Measurements from ENCODE around the gene MYL4. TPM values are rescaled to one million over a fixed set of nuclear protein-coding genes. Genes with fewer than 3 reads are reported as not detected.

MYL4 gene
- total RNA-seq, 1 donor from 2014 or later = 7.6 TPM

- peaks cover 4% of the 10 kb centered on the region for H3K27me3 Mint-ChIP-seq (ENCODE audit: unreplicated experiment)
- H3K4me3 Mint-ChIP-seq (ENCODE audit: unreplicated experiment) = no peak overlapping the region
- H3K27ac Mint-ChIP-seq (ENCODE audit: unreplicated experiment) = no peak overlapping the region
- peaks cover 2% of the 10 kb centered on the region for H3K4me1 Mint-ChIP-seq (ENCODE audit: low read depth, unreplicated experiment)
- peaks cover 27% of the 10 kb centered on the region for H3K36me3 Mint-ChIP-seq (ENCODE audit: unreplicated experiment)
- TF ChIP-seq CTCF (IDR thresholded peaks at IDR 0.05; ENCODE audit: partially characterized antibody, unreplicated experiment) = no peak
- DNase-seq = no peak
- H3K9me3 Mint-ChIP-seq (ENCODE audit: unreplicated experiment) = peaks cover 2% of the 10 kb centered on the region
These were observed 16.3 kb downstream of the MYL4 start for GRCh38 chr17:47225436-47225858.

GRCh38 chr17:47225911-47226688 is 17.0 kb downstream of the MYL4 start:
- peaks cover 3% of the 10 kb centered on the region for H3K27me3 Mint-ChIP-seq (ENCODE audit: unreplicated experiment)
- peaks cover 2% of the 10 kb centered on the region for H3K9me3 Mint-ChIP-seq (ENCODE audit: unreplicated experiment)
- H3K27ac Mint-ChIP-seq (ENCODE audit: unreplicated experiment) = no peak overlapping the region
- no peak for TF ChIP-seq CTCF (IDR thresholded peaks at IDR 0.05; ENCODE audit: partially characterized antibody, unreplicated experiment)
- peaks cover 27% of the 10 kb centered on the region for H3K36me3 Mint-ChIP-seq (ENCODE audit: unreplicated experiment)
- no peak for DNase-seq
- no peaks in the 10 kb centered on the region for H3K4me1 Mint-ChIP-seq (ENCODE audit: low read depth, unreplicated experiment)
- H3K4me3 Mint-ChIP-seq (ENCODE audit: unreplicated experiment) = no peak overlapping the region

GRCh38 chr17:47227862-47228261 is 18.7 kb downstream of the MYL4 start:
- H3K9me3 Mint-ChIP-seq (ENCODE audit: unreplicated experiment) = peaks cover 2% of the 10 kb centered on the region
- no peak overlapping the region for H3K4me3 Mint-ChIP-seq (ENCODE audit: unreplicated experiment)
- H3K36me3 Mint-ChIP-seq (ENCODE audit: unreplicated experiment) = peaks cover 25% of the 10 kb centered on the region
- H3K4me1 Mint-ChIP-seq (ENCODE audit: low read depth, unreplicated experiment) = no peaks in the 10 kb centered on the region
- TF ChIP-seq CTCF (IDR thresholded peaks at IDR 0.05; ENCODE audit: partially characterized antibody, unreplicated experiment) = no peak
- peaks cover 2% of the 10 kb centered on the region for H3K27me3 Mint-ChIP-seq (ENCODE audit: unreplicated experiment)
- H3K27ac Mint-ChIP-seq (ENCODE audit: unreplicated experiment) = no peak overlapping the region
- no peak for DNase-seq

- H3K4me3 Mint-ChIP-seq (ENCODE audit: unreplicated experiment) = peak overlapping the region; percentile 7
- H3K27ac Mint-ChIP-seq (ENCODE audit: unreplicated experiment) = no peak overlapping the region
- H3K27me3 Mint-ChIP-seq (ENCODE audit: unreplicated experiment) = peaks cover 2% of the 10 kb centered on the region
- no peaks in the 10 kb centered on the region for H3K4me1 Mint-ChIP-seq (ENCODE audit: low read depth, unreplicated experiment)
- peaks cover 5% of the 10 kb centered on the region for H3K36me3 Mint-ChIP-seq (ENCODE audit: unreplicated experiment)
- TF ChIP-seq CTCF (IDR thresholded peaks at IDR 0.05; ENCODE audit: partially characterized antibody, unreplicated experiment) = peak; percentile 95
- no peaks in the 10 kb centered on the region for H3K9me3 Mint-ChIP-seq (ENCODE audit: unreplicated experiment)
- peak; percentile 76 for DNase-seq
These were observed 20.6 kb downstream of the MYL4 start for GRCh38 chr17:47229535-47230443.

Measured in glutamatergic neuron (in vitro differentiated cells).